Measurements from ENCODE around the gene CDK5. TPM values are rescaled to one million over a fixed set of nuclear protein-coding genes. Genes with fewer than 3 reads are reported as not detected.
A peak's percentile ranks its signal among the peaks of the same experiment; 100 is the strongest.

The CDK5 gene
- total and polyA plus RNA-seq, 2 of the 13 experiments (the other 11 are each of a cell fraction or from before 2014, with no cell fraction given): 16.4 to 21.3 TPM

GRCh38 chr7:151005566-151005965, 52.1 kb downstream of the CDK5 start (continued):
- TF ChIP-seq KDM4B (CRISPR knock-in tag; IDR thresholded peaks at IDR 0.05) (no peak), CBFB (CRISPR knock-in tag; IDR thresholded peaks at IDR 0.05) (no peak), ZMYM3 (CRISPR knock-in tag; IDR thresholded peaks at IDR 0.05) (peak; percentile 94), FOXO4 (CRISPR knock-in tag; conservative IDR thresholded peaks at IDR 0.05) (no peak), ZNF10 (CRISPR knock-in tag; IDR thresholded peaks at IDR 0.05; ENCODE audit: borderline replicate concordance, low read depth) (no peak), MAX (IDR thresholded peaks at IDR 0.05) (no peak), ZNF431 (CRISPR knock-in tag; IDR thresholded peaks at IDR 0.05; ENCODE audit: borderline replicate concordance, low read depth) (no peak), MXD3 (CRISPR knock-in tag; IDR thresholded peaks at IDR 0.05) (no peak), RFXANK (CRISPR knock-in tag; IDR thresholded peaks at IDR 0.05) (no peak), ZNF792 (CRISPR knock-in tag; IDR thresholded peaks at IDR 0.05) (no peak), DMTF1 (CRISPR knock-in tag; IDR thresholded peaks at IDR 0.05) (no peak), SATB2 (CRISPR knock-in tag; IDR thresholded peaks at IDR 0.05) (no peak), EED (CRISPR knock-in tag; IDR thresholded peaks at IDR 0.05) (no peak), FOXA3 (CRISPR knock-in tag; IDR thresholded peaks at IDR 0.05) (no peak), BRCA1 (CRISPR knock-in tag; IDR thresholded peaks at IDR 0.05) (no peak), ZNF746 (CRISPR knock-in tag; IDR thresholded peaks at IDR 0.05) (no peak), HBP1 (CRISPR knock-in tag; IDR thresholded peaks at IDR 0.05; ENCODE audit: low read depth) (no peak)

Measured in HepG2 (cell line).